ENCODE measurements around the gene RAB11B. TPM values are rescaled to one million over a fixed set of nuclear protein-coding genes. Genes with fewer than 3 reads are reported as not detected.
A peak's percentile ranks its signal among the peaks of the same experiment; 100 is the strongest.
"Not testable (repeated sequence)": the region's sequence is repeated elsewhere in the genome, so short reads cannot be mapped to it uniquely, and the experiment has no call there.

The RAB11B gene
- total and polyA plus RNA-seq, 3 donors from 2014 or later = 84.4 to 126 (median 95.2) TPM

DNA sequence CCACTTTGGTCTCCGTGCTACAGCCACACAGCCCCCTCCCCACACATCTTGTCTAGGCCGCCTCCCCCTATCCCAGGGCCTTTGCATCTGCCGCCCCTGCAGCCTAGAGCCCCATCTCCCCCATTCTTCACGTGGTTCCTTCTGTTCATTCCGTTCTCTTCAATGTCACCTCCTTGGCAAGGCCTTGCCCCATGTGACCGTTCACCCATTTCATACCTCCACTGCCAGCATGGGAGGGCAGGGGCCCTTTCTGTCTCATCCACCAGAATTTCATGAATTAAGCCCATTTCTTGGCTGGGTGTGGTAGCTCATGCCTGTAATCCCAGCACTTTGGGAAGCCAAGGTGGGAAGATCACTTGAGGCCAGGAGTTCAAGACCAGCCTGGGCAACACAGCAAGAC lies 38.9 kb downstream of the RAB11B start:
- Histone ChIP-seq H3K4me1 (peaks cover 3% of the 10 kb centered on the region), H3K9me3 (no peaks in the 10 kb centered on the region), H3K27me3 (no peaks in the 10 kb centered on the region), H3K4me3 (no peak overlapping the region), H3K36me3 (ENCODE audit: low read depth, missing control alignments) (no peaks in the 10 kb centered on the region), H3K27ac (no peak overlapping the region)
- TF ChIP-seq, protein P1, sequence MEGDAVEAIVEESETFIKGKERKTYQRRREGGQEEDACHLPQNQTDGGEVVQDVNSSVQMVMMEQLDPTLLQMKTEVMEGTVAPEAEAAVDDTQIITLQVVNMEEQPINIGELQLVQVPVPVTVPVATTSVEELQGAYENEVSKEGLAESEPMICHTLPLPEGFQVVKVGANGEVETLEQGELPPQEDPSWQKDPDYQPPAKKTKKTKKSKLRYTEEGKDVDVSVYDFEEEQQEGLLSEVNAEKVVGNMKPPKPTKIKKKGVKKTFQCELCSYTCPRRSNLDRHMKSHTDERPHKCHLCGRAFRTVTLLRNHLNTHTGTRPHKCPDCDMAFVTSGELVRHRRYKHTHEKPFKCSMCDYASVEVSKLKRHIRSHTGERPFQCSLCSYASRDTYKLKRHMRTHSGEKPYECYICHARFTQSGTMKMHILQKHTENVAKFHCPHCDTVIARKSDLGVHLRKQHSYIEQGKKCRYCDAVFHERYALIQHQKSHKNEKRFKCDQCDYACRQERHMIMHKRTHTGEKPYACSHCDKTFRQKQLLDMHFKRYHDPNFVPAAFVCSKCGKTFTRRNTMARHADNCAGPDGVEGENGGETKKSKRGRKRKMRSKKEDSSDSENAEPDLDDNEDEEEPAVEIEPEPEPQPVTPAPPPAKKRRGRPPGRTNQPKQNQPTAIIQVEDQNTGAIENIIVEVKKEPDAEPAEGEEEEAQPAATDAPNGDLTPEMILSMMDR (IDR thresholded peaks at IDR 0.05) = no peak
- no peak for TF ChIP-seq POLR2A (IDR thresholded peaks at IDR 0.05)
- 83 to 94% methylated on average over 6 of the region's 6 CpGs for WGBS, 2 donors
- no peak for DNase-seq
- intact Hi-C loops (cut with DNase I; ENCODE audit: low total_unique reads) = no loop called here

DNA sequence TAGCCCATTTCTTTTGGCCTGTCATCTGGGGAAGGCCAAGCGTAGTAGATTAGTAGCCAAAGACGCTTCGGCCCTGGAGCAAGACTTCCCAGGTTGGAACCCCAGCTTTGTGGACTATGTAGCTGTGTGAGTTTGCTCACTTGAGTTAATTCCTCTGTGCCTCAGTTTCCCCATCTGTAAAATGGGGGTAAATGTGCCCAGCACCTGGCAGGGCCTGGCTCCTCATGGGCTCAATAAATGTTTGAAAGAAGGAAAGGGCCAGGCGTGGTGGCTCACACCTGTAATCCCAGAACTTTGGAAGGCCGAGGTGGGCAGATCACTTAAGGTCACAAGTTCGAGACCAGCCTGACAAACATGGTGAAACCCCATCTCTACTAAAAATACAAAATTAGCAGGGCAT lies 39.7 kb downstream of the RAB11B start:
- intact Hi-C loops (cut with DNase I; ENCODE audit: low total_unique reads) = no loop called here
- H3K4me1 ChIP-seq = no peaks in the 10 kb centered on the region
- H3K27me3 ChIP-seq = no peaks in the 10 kb centered on the region
- no peaks in the 10 kb centered on the region for H3K9me3 ChIP-seq
- H3K4me3 ChIP-seq = no peak overlapping the region
- no peak for TF ChIP-seq POLR2A (IDR thresholded peaks at IDR 0.05)
- TF ChIP-seq, protein P1 (IDR thresholded peaks at IDR 0.05) = no peak
- WGBS, 2 donors = 94 to 95% methylated on average over 6 of the region's 6 CpGs
- no peak overlapping the region for H3K27ac ChIP-seq
- H3K36me3 ChIP-seq (ENCODE audit: low read depth, missing control alignments) = no peaks in the 10 kb centered on the region
- DNase-seq = no peak

DNA sequence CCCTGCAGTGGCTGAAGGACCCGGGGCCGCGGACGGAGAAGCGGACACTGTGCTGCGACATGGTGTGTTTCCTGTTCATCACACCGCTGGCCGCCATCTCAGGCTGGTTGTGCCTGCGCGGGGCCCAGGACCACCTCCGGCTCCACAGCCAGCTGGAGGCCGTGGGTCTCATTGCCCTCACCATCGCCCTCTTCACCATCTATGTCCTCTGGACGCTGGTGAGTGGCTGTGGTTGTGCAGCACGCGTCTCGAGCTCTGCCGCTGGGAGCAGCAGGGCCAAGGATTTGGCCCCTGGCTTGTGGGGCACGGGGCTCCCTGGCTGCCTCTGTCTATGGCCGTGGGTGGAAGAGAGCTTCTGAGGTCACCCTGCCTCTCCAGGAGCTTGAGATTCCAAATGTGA lies 40.5 kb downstream of the RAB11B start:
- Histone ChIP-seq H3K4me1 (no peaks in the 10 kb centered on the region), H3K27ac (no peak overlapping the region), H3K27me3 (no peaks in the 10 kb centered on the region), H3K36me3 (ENCODE audit: low read depth, missing control alignments) (no peaks in the 10 kb centered on the region), H3K9me3 (no peaks in the 10 kb centered on the region), H3K4me3 (no peak overlapping the region)
- TF ChIP-seq, protein P1 (IDR thresholded peaks at IDR 0.05) = no peak
- TF ChIP-seq POLR2A (IDR thresholded peaks at IDR 0.05) = no peak
- 92 to 94% methylated on average over 14 to 20 of the region's 20 CpGs for WGBS, 2 donors
- no peak for DNase-seq
- intact Hi-C loops (cut with DNase I; ENCODE audit: low total_unique reads) = no loop called here

DNA sequence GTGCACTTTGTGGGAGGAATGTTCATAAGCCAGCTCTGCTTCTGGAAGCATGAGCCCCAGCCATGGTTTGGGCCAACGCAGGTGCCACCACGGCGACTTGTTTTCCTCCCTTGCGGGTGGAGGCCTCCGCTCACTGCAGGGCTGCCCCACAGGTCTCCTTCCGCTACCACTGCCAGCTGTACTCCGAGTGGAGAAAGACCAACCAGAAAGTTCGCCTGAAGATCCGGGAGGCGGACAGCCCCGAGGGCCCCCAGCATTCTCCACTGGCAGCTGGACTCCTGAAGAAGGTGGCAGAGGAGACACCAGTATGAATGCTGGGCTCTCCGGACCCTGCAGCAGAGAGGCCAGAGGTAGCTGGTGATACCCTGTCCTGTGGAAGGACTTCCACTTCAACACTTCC lies 48.1 kb downstream of the RAB11B start:
- intact Hi-C loops (cut with DNase I; ENCODE audit: low total_unique reads) = no loop called here
- Histone ChIP-seq H3K27ac (no peak overlapping the region), H3K9me3 (no peaks in the 10 kb centered on the region), H3K4me1 (no peaks in the 10 kb centered on the region), H3K4me3 (no peak overlapping the region), H3K27me3 (no peaks in the 10 kb centered on the region), H3K36me3 (ENCODE audit: low read depth, missing control alignments) (no peaks in the 10 kb centered on the region)
- 93 to 99% methylated on average over 11 to 12 of the region's 12 CpGs for WGBS, 2 donors
- no peak for TF ChIP-seq POLR2A (IDR thresholded peaks at IDR 0.05)
- TF ChIP-seq, protein P1 (IDR thresholded peaks at IDR 0.05) = no peak
- DNase-seq = no peak

DNA sequence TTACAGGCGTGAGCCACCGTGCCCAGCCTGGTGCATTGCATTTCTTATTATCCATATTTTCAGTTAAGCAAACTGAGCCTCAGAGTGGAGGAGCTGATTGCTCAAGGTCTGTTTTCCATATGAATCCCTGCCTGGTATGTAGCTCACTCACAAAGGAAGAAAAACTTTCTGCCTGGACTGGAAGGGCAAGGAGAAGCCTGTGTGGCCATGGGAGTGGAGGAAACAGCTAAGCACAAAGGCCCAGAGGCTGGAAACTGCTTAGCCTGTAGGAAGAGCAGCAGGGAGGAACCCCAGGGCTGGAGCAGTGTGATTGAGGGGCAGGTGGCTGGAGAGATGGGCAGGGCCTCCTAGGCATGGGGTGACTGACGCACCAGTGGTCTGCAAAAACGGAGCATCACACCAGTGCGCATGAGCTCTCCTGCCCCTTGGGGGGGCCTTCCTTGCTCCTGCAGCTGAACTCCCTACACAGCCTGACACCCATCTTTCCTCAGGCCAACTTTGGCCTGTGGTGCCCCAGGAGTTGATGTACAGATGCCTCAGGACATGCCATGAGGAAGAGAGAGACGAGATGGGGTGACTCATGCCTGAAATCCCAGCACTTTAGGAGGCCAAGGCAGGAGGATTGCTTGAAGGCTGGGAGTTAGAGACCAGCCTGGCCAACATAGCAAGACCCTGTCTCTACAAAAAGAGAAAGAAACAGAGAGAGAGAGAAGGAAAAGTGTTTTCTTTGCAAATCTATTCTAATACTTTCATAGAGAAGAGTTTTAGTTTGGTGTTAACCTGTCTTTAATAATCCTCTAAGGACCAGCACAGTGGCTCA lies 51.8 kb downstream of the RAB11B start:
- no peaks in the 10 kb centered on the region for H3K36me3 ChIP-seq (ENCODE audit: low read depth, missing control alignments)
- intact Hi-C loops (cut with DNase I; ENCODE audit: low total_unique reads) = no loop called here
- DNase-seq = no peak
- H3K27me3 ChIP-seq = no peaks in the 10 kb centered on the region
- WGBS, 2 donors = 82 to 97% methylated on average over 5 to 6 of the region's 6 CpGs
- H3K4me1 ChIP-seq = peaks cover 10% of the 10 kb centered on the region
- no peaks in the 10 kb centered on the region for H3K9me3 ChIP-seq
- TF ChIP-seq, protein P1 (IDR thresholded peaks at IDR 0.05) = no peak
- no peak for TF ChIP-seq POLR2A (IDR thresholded peaks at IDR 0.05)
- no peak overlapping the region for H3K27ac ChIP-seq
- no peak overlapping the region for H3K4me3 ChIP-seq

DNA sequence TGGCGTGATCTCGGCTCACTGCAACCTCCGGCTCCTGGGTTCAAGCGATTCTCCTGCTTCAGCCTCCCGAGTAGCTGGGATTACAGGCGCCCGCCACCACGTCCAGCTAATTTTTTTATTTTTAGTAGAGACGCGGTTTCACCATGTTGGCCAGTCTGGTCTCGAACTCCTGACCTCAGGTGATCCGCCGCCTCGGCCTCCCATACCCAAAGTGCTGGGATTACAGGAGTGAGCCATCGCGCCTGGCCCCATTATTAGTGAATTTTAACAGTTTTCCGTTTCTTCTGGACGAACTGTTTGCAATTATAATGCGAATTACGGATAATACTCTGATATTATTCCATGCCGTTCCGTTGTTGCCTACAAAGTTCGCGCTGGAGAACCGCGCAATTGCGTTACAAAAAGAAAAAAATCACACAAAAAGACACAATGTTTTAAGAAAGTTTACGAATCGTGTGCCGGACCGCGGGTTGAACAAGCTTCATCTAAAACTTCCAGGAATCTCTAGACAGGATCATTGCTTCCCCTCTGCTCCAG lies 54.0 kb downstream of the RAB11B start:
- WGBS, 2 donors = 21 to 22% methylated on average over 32 of the region's 32 CpGs
- DNase-seq; H3K9me3 ChIP-seq; H3K27me3 ChIP-seq; H3K36me3 ChIP-seq (ENCODE audit: low read depth, missing control alignments); intact Hi-C loops (cut with DNase I; ENCODE audit: low total_unique reads): not testable (repeated sequence)
- peaks cover 29% of the 10 kb centered on the region for H3K4me1 ChIP-seq
- peak overlapping the region in 1 of 2 donors; percentile 97 for H3K27ac ChIP-seq
- H3K4me3 ChIP-seq = peak overlapping the region; percentile 81 to 100
